Neural cell (in vitro differentiated cells): ENCODE data around the gene SLC10A1.

Experiments used
- EP300 ChIP-seq: fragments of 450-650 bp; conservative IDR thresholded peaks from 2 replicates; pipeline ENCODE4 v1.6.1; 2014; ENCODE audit warnings: antibody characterized with exemption, mild to moderate bottlenecking, moderate library complexity; ENCODE audit not compliant: poor library complexity, severe bottlenecking
- EZH2 ChIP-seq: fragments of 200-600, 300-800 bp; shearing (Covaris generic), sonication (generic); IDR thresholded peaks from 2 replicates; pipeline ENCODE4 v1.6.1; 2014; ENCODE audit warnings: antibody characterized with exemption, low read length, borderline replicate concordance, mild to moderate bottlenecking; ENCODE audit not compliant: insufficient read depth, poor library complexity, severe bottlenecking
- POLR2AphosphoS5 ChIP-seq: IDR thresholded peaks from 2 replicates; pipeline ENCODE4 v1.6.1; 2012
- TF ChIP-seq, protein P1 (sequence below): fragments of 450-650 bp; IDR thresholded peaks from 2 replicates; pipeline ENCODE4 v1.5.1; 2014; ENCODE audit warnings: antibody characterized with exemption, mild to moderate bottlenecking, moderate library complexity; ENCODE audit not compliant: poor library complexity, severe bottlenecking

DNA sequence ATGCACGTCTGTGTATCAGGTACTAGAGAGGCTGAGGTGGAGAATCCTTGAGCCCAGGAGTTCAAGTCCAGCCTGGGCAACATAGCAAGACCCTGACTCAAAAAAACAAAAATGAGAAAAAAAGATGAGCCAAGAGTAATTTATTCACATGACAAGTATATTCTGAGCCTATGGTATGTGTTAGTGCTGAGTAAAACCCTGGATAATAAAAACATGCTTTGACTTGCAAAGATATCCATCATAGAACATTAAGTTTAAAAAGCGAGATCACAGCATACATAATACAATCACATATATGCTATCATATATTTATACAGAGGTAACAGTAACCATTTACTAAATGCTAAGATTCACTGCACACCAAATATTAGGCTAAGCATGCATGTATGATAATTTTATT is 23.9 kb upstream of the SLC10A1 start:
- TF ChIP-seq, protein P1, sequence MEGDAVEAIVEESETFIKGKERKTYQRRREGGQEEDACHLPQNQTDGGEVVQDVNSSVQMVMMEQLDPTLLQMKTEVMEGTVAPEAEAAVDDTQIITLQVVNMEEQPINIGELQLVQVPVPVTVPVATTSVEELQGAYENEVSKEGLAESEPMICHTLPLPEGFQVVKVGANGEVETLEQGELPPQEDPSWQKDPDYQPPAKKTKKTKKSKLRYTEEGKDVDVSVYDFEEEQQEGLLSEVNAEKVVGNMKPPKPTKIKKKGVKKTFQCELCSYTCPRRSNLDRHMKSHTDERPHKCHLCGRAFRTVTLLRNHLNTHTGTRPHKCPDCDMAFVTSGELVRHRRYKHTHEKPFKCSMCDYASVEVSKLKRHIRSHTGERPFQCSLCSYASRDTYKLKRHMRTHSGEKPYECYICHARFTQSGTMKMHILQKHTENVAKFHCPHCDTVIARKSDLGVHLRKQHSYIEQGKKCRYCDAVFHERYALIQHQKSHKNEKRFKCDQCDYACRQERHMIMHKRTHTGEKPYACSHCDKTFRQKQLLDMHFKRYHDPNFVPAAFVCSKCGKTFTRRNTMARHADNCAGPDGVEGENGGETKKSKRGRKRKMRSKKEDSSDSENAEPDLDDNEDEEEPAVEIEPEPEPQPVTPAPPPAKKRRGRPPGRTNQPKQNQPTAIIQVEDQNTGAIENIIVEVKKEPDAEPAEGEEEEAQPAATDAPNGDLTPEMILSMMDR: no peak
- TF ChIP-seq POLR2AphosphoS5: no peak
- TF ChIP-seq EZH2: no peak
- TF ChIP-seq EP300: no peak
